Measurements from ENCODE around the gene MATR3.

Gene MATR3

GRCh38 chr5:139273572-139274289, 19.8 kb upstream of the MATR3 start:
- peak; percentile 95 for DNase-seq

GRCh38 chr5:139275536-139275935, 18.0 kb upstream of the MATR3 start:
- no peak for DNase-seq

DNA sequence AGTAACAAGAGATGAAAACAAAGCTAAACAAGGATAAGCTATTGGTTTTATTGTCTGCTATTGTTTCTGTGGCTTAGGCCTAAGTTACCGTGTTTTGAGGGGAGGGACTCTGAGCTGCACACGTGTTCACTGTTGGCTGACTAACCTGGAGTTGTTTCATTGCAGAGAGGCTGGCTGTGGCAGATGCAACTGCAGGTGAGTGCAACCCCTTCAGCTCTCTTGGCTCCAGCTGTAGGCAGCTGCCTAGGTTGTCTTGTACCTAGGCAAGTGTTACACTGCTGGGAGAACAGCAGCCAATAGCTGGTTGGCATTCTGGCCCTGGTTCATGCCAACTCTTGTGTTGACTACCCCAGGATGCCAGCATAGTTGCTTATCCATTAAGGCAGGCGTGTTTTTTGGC, 17.6 kb upstream of the MATR3 start:
- DNase-seq, result peak; percentile 73

DNA sequence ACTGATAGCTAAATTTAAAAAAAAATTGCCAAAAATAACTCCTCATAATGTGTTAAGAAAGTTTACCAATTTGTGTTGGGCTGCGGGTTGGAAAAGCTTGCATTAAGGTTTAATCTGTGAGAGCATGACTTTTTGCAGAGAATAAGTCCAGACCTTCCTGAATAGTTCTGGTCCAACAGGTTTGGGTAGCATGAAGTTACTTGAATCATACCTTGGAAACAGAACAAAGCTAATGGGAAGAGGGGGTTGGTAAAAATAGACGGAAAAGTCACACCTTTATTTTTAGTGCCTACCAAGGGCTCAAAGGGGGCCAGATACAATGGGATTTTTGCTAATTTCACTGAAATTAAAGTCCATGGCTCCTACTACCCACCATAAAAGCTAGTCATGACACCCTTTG, 17.1 kb upstream of the MATR3 start:
- no peak for DNase-seq

DNA sequence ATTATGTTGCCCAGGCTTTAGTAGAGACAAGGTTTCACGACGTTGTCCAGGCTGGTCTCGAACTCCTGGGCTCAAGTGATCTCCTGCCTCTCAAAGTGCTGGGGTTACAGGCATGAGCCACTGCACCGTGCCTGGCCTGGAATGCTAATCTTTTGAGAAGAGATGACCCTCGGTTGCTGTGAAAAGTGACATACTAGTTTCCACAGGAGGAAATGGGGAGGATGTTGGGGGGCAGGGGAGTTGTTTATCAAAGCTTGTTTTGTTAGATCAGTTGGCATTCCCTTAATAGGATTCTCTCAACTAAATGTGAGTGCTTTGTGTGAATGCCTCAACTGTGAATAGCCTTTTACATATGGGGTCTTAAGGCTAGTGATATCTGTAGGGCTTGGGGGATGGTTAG, 16.4 kb upstream of the MATR3 start:
- no peak for DNase-seq

DNA sequence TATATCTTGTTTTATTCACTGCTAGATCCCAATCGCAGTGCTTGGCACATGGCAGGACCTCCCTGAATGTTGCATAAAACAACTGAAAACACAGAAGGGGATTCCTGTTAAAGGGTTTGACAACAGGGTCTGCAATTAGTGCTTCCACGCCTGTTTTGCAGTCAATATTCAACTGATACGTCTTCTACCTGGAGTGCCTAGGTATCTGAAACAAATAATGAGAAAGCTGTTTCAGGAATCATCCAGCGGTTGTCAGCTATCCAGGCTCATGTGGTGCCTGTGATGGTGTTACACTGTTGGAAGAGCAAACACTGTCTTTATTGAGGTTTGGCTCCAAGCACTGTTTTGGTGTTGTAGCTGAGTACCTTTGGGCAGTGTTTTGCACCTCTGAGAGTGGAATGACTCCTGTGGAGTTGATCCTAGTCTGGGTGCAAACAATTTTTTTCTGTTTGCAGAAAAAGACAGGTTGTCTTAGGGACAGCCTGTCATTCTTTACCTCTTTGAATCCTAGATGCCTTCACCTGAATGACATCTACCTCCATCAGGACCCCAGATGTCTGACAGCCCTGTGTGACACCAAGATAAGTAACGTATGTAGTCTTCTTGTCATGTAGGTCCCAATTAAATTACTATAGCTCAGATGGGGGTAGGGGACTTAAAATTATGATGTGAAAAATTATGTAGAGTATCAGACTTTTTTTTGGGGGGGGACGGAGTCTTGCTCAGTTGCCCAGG, 14.8 kb upstream of the MATR3 start:
- no peak for DNase-seq

GRCh38 chr5:139282197-139282557, 11.4 kb upstream of the MATR3 start:
- no peak for DNase-seq

DNA sequence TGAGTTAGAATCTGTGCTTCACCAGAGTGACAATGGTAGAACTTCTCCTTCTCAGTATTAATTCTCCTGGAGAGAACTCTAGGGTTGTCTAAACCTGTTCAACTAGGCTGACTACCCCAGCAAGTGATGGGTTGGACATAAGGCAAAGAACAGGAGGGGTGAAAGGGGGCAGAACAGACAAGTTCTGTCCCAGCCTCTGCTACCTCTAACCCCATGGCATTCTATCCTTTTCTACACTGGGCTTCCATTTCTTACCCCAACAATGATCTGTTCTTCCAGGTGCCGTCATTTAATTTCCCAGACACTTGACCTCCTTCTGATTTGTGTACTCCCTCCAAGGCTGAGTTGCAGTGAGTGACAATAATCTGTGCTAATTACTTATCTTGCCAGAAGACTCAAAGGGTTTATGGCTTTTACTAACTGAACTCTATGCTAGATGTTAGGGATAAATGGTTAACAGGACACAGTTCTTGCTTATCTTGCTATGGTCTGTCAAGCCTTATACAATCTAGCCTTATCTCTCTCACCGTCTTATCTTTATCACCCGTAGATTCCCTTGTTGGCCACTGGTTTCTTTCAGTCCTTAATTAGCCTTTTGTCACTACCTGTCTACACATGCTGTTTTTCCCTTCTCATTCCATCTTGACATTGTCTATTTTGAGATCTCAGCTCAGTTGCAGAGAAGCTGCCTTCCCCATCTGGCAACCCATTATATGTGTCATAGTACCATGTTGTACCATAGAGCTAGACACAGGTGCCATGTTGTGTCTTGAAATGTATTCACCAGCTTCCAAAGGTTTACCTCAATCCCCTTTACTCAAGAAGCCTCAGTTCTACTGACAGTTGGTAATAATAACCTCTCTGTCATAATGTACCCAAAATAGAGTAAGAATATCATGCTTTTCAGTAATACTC, 10.0 kb upstream of the MATR3 start:
- no peak for DNase-seq

GRCh38 chr5:139284295-139284694, 9.2 kb upstream of the MATR3 start:
- DNase-seq, result no peak

DNA sequence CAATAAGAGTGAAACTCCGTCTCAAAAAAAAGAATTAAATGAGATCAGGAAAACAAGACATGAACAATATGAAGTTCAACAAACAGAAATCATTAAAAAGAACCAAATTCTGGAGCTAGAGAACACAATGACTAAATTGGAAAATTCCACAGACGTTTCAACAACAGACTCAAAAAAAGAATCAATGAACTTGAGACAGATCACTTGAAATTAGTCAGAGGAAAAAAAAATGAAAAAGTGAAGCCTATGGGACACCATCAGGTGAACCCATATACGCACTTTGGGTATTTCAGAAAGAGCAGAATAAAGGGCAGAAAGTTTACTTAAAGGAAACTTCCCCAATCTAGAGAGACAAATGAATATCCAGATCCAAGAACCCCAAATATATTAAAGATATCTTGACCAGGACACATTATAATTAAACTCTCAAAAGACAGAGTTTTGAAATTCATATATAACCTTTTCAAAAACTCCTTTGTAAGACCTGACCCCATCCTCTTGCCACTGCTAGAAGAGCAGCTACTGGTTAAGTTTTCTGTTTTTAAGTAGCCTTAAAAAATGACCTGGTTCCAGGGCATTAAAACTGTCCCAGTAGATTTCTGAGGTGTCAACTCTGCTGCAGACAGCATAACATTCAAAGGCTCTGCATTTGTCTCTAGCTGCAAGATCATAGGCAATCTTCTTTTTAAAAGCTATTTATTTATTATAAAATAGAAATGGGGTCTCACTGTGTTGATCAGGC, 7.7 kb upstream of the MATR3 start:
- no peak for DNase-seq

DNA sequence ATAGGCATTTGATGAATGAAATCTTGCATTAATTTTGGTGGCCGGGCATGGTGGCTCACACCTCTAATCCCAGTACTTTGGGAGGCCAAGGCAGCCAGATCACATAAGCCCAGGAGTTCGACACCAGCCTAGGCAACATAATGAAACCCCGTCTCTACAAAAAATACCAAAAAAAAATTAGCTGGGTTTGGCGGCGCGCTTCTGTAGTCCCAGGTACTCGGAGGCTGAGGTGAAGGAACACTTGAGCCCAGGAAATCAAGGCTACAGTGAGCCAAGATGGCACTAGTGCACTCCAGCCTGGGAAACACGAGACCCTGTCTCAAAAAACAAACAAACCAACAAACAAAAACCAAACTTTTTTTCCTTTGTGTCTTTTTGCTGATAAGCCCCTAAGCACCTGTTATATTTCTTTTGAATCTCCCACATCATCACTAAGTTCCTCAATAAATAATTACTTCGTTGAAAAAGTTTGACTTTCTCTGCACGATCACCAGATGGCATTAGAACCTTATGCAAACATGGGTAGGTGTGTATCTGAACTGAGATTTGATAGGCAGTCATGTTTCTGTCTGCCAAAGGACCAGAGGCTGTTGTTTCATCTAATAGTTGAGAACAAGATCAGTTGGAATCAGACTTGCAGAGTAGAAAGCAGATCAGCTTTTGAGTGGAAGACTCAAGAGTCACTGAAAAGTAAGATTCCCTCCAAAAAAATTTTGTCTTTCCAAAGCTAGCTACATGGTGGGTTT, 5.5 kb upstream of the MATR3 start:
- DNase-seq, result no peak

DNA sequence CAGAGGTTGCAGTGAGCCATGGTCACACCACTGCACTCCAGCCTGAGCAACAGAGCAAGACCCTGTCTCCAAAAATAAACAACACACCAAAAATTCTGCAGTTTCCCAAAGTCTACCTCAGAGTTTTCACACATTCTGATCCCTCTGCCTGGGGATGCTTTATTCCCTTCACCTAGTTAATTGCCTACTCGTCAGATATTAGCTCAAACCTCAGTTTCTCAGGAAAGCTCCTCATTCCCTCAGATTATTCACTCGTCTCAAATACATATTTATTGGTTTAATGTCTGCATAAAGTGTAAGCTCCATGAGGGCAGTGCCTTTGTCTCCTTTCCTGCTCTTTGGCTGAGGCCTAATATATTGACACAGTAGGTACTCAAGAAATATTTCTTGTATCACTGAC, 2.5 kb upstream of the MATR3 start:
- DNase-seq, result no peak

- DNase-seq, result no peak
Measured at GRCh38 chr5:139293202-139293506, 386 bp upstream of the MATR3 start.

GRCh38 chr5:139294374-139295165, 1.0 kb downstream of the MATR3 start:
- DNase-seq, result peak; percentile 80

- DNase-seq, result no peak
Measured at GRCh38 chr5:139295346-139296057, 2.0 kb downstream of the MATR3 start.

- no peak for DNase-seq
Measured at GRCh38 chr5:139296198-139296597, 2.7 kb downstream of the MATR3 start.

DNA sequence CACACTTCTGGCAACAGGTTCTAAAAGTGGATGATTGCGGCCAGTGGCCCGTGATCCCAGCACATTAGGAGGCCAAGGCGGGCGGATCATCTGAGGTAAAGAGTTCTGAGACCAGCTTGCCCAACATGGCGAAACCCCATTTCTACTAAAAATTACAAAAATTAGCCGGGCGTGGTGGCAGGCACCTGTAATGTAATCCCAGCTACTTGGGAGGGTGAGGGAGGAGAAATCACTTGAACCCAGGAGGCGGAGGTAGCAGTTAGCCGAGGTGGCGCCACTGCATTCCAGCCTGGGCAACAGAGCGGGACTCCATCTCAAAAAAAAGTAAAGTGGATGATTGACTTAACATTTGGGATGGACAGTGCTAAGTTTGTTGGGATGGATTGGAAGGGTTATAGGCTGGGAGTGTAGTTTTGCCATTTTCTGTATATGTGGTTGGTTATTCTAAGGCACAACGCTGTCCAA, 3.4 kb downstream of the MATR3 start:
- DNase-seq, result no peak

DNA sequence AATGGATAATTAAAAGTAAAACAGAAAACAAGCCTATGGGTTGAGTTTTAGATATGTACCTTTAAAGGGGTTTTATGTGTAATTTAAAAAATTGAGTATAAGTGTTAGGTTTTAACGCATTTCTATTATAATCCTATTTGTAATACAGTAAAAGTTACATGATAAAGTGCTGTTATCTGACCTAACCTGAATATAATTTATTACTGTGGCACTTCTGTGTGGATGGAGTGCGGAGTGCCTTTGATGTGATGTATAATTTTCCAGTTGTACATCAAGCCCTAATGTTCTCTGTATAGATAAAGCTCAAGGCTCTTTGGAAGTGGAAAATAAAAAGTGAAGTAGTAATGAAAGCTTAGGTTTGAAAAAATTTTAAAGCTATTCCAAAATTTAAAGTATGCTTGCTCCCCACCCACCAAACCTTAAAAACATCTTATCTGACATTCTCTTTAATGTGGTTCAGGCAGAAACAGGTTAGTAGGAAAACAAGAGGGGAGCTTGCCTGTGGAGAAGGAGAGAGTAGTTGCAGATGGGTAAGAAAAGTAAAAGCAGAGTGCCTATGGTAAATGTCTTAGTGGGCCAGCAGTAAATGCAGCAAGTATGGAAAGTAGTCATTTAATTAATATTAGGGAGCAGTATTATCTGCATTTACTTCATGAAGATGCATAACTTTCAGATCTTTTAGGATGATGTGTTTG, 4.0 kb downstream of the MATR3 start:
- no peak for DNase-seq

- DNase-seq, result no peak
Measured at GRCh38 chr5:139298242-139298641, 4.7 kb downstream of the MATR3 start.

DNA sequence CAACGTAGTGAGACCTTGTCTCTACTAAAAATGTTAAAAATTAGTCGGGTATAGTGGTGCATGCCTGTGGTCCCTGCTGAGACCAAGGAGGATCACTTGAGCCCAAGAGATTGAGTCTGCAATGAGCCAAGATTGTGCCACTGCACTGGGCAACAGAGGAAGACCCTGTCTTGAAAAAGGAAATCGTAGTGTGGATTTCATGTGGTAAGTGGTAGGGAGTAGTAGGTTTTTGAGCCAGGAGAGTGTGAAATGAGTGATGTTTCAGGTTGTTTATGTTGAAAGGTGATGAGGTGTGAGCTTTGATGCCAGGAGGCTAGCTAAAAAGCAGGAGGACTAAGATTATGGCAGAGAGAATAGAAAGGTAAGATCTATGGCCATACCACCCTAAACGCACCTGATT, 5.9 kb downstream of the MATR3 start:
- no peak for DNase-seq
